GM12878 (cell line): ENCODE results near the gene FBN2. TPM values are rescaled to one million over a fixed set of nuclear protein-coding genes. Genes with fewer than 3 reads are reported as not detected.
A peak's percentile ranks its signal among the peaks of the same experiment; 100 is the strongest.
"Not testable (repeated sequence)": the region's sequence is repeated elsewhere in the genome, so short reads cannot be mapped to it uniquely, and the experiment has no call there.

ENCODE experiments used
- ATAC-seq: fragments of 200-7000 bp; cut with Tn5 transposase; 3 replicates; pipeline ENCODE4 v1.9.1; 2020; ENCODE audit warnings: mild to moderate bottlenecking, moderate library complexity
- BruUV-seq: library from RNA; stranded (reverse); fragments of 400-500 nt; replicated peaks from 2 replicates; lab custom pipeline; 2021; lab: Mats Ljungman, UMichigan
- CTCF ChIA-PET: fragments of 300-600 bp; sonication (Branson Sonifier 250); formaldehyde crosslinking; extraction: SDS; loops from one replicate; lab custom pipeline; 2021; ENCODE audit warnings: inconsistent platforms; lab: Yijun Ruan, JAX
- POLR2A ChIA-PET: fragments of 350-600 bp; formaldehyde crosslinking; extraction: SDS; loops from one replicate; lab custom pipeline; 2021; ENCODE audit warnings: inconsistent platforms; lab: Charles Lee
- RAD21 ChIA-PET: fragments of 300-600 bp; sonication (Branson Sonifier 250); formaldehyde crosslinking; loops from one replicate; lab custom pipeline; 2023; ENCODE audit warnings: antibody characterized with exemption; ENCODE audit not compliant: unreplicated experiment; lab: Charles Lee
- SMC1A ChIA-PET: fragments of 300-600 bp; sonication (Branson Sonifier 250); formaldehyde crosslinking; loops from one replicate; lab custom pipeline; 2023; ENCODE audit not compliant: unreplicated experiment, uncharacterized antibody; lab: Charles Lee
- DNase-seq: peaks from one replicate; pipeline ENCODE4 v3.0.0-alpha.2; 2011; ENCODE audit warnings: low read depth, low spot score
- FAIRE-seq: peaks from 3 replicates; lab custom pipeline; 2011; peaks lifted over from hg19 to GRCh38; lab: Jason Lieb, UNC
- H2AFZ ChIP-seq: 2 replicates; pipeline ENCODE4 v1.6.0; 2011; ENCODE audit warnings: low read depth, low read length, control low read depth; ENCODE audit not compliant: control insufficient read depth
- H3K27ac ChIP-seq: 2 replicates; pipeline ENCODE4 v1.5.1; 2011; ENCODE audit warnings: control low read depth; ENCODE audit not compliant: control insufficient read depth, insufficient read depth
- H3K27me3 ChIP-seq, 2 experiments: replicated peaks in 1 of 2; 2 replicates each; pipeline versions ENCODE4 v1.6.0 to v1.6.1; 2011; ENCODE audit warnings: low read length in 1 of 2; ENCODE audit not compliant: control insufficient read depth in 2 of 2, insufficient read depth in 2 of 2
- H3K36me3 ChIP-seq, 2 experiments: 2 replicates each; pipeline ENCODE4 v1.5.1; 2011; ENCODE audit warnings: low read length in 1 of 2; ENCODE audit not compliant: control insufficient read depth in 2 of 2, insufficient read depth in 2 of 2
- H3K4me1 ChIP-seq: 2 replicates; pipeline ENCODE4 v1.6.1; 2011; ENCODE audit warnings: mild to moderate bottlenecking, low read length, moderate library complexity, mixed read lengths; ENCODE audit not compliant: control insufficient read depth, insufficient read depth
- H3K4me2 ChIP-seq: 2 replicates; pipeline ENCODE4 v1.6.0; 2011; ENCODE audit warnings: control low read depth; ENCODE audit not compliant: control insufficient read depth, insufficient read depth
- H3K4me3 ChIP-seq: fragments of 200-600 bp; sonication (generic); 2 replicates; pipeline ENCODE4 v1.5.1; 2016
- H3K79me2 ChIP-seq: 2 replicates; pipeline ENCODE4 v1.6.0; 2011; ENCODE audit warnings: low read length; ENCODE audit not compliant: control insufficient read depth, insufficient read depth
- H3K9ac ChIP-seq: 2 replicates; pipeline ENCODE4 v1.8.0; 2011; ENCODE audit warnings: low read length, control low read depth, mixed read lengths; ENCODE audit not compliant: control insufficient read depth, insufficient read depth
- H3K9me3 ChIP-seq: replicated peaks from 3 replicates; pipeline ENCODE4 v1.5.1; 2011; ENCODE audit warnings: mild to moderate bottlenecking, low read length; ENCODE audit not compliant: control insufficient read depth, insufficient read depth
- H4K20me1 ChIP-seq: 2 replicates; pipeline ENCODE4 v1.6.0; 2011; ENCODE audit not compliant: control insufficient read depth, insufficient read depth
- BACH1 ChIP-seq: fragments of 450-650 bp; IDR thresholded peaks from 2 replicates; pipeline ENCODE4 v1.6.1; 2017; ENCODE audit warnings: mild to moderate bottlenecking, borderline replicate concordance
- CEBPB ChIP-seq, 2 experiments: fragments of 150-350 bp in 1 of 2; IDR thresholded peaks; 2 replicates each; pipeline ENCODE4 v1.6.1; 2012 to 2014; ENCODE audit warnings: low read depth in 2 of 2, low read length in 2 of 2, borderline replicate concordance in 1 of 2, inconsistent platforms in 1 of 2
- EP300 ChIP-seq, 2 experiments: fragments of 150-350 bp in 1 of 2; IDR thresholded peaks; 2 replicates each; pipeline ENCODE4 v1.6.1; 2011 to 2012; ENCODE audit warnings: low read depth in 2 of 2, low read length in 2 of 2, borderline replicate concordance in 1 of 2, improper control_type of control experiment in 1 of 2, inconsistent platforms in 1 of 2; ENCODE audit not compliant: control insufficient read depth in 1 of 2
- GABPA ChIP-seq: IDR thresholded peaks from 2 replicates; pipeline ENCODE4 v1.6.1; 2014; ENCODE audit warnings: antibody characterized with exemption, low read depth, mild to moderate bottlenecking, inconsistent platforms
- RAD21 ChIP-seq: IDR thresholded peaks from 2 replicates; pipeline ENCODE4 v1.6.1; 2011; ENCODE audit warnings: mild to moderate bottlenecking, low read depth, low read length, moderate library complexity; ENCODE audit not compliant: insufficient read depth
- SMC3 ChIP-seq: IDR thresholded peaks from 2 replicates; pipeline ENCODE4 v1.6.1; 2011; ENCODE audit warnings: low read length, improper control_type of control experiment, borderline replicate concordance
- SUZ12 ChIP-seq: fragments of 200-600 bp; sonication (generic); IDR thresholded peaks from one replicate; pipeline ENCODE4 v1.6.1; 2018; ENCODE audit warnings: antibody characterized with exemption, mild to moderate bottlenecking; ENCODE audit not compliant: unreplicated experiment
- ZNF217 ChIP-seq: fragments of 450-650 bp; IDR thresholded peaks from 2 replicates; pipeline ENCODE4 v1.6.1; 2017; ENCODE audit warnings: antibody characterized with exemption, mild to moderate bottlenecking
- ZSCAN29 ChIP-seq: fragments of 450-650 bp; IDR thresholded peaks from 2 replicates; pipeline ENCODE4 v1.6.1; 2017; ENCODE audit warnings: mild to moderate bottlenecking, moderate library complexity
- WGBS: methylation state at CpG from one replicate; pipeline ENCODE4 v1.1.6; 2016; ENCODE audit warnings: low lambda C conversion rate; ENCODE audit not compliant: insufficient replicate concordance, insufficient coverage; ENCODE audit errors: missing lambda C conversion rate; 5-methylcytosine and 5-hydroxymethylcytosine counted together
- in situ Hi-C: fragments of 300-500 bp; cut with MboI; formaldehyde crosslinking; loops from 9 replicates; pipeline ENCODE4 v1.14.3; 2018; ENCODE audit warnings: mixed read lengths
- intact Hi-C: fragments of 100-400 bp; cut with micrococcal nuclease; formaldehyde crosslinking; loops from one replicate; pipeline ENCODE4 v1.14.2; 2022; ENCODE audit not compliant: unreplicated experiment
- polyA plus RNA-seq, 11 experiments: library from polyadenylated mRNA; depleted of rRNA in 4 of 11; unstranded in 6 of 11; stranded (reverse) in 5 of 11; fragments of >200 nt; fragmentation: Nextera tagmentation in 4 of 11; fragmentation: Illumina TruSeq in 1 of 11; extraction: Ambion mirVana in 4 of 11; extraction: Trizol in 1 of 11; gene quantifications; 1 replicate in 1 of 11; 2 replicates in 10 of 11; pipeline versions ENCODE4 v1.2.1 to v1.2.3, GENCODE V29; 2011 to 2016; ENCODE audit warnings: inconsistent platforms in 2 of 11, missing spikeins in 2 of 11, low read depth in 1 of 11
- total RNA-seq, 4 experiments: library from RNA; depleted of rRNA in 3 of 4; stranded (reverse); fragments of >200 nt in 3 of 4; fragmentation: Illumina TruSeq in 1 of 4; extraction: Trizol in 1 of 4; gene quantifications; 2 replicates each; pipeline versions ENCODE4 v1.2.1 to v1.2.3, GENCODE V29; 2013 to 2021
- TF ChIP-seq, protein P1 (sequence below), 3 experiments: IDR thresholded peaks in 2 of 3; conservative IDR thresholded peaks in 1 of 3; 2 replicates each; pipeline ENCODE4 v1.5.1; 2011; ENCODE audit warnings: low read depth in 3 of 3, low read length in 3 of 3, mild to moderate bottlenecking in 3 of 3, control low read depth in 2 of 3, moderate library complexity in 2 of 3, inconsistent platforms in 1 of 3, mixed read lengths in 1 of 3; ENCODE audit not compliant: control insufficient read depth in 2 of 3, insufficient read depth in 1 of 3; ENCODE audit errors: extremely low read depth in 1 of 3

Gene FBN2
- total and polyA plus RNA-seq, 10 of the 15 experiments (the other 5 are each of a cell fraction or from before 2014, with no cell fraction given): 0.01 to 0.98 (median 0.10) TPM; not detected in 3

DNA sequence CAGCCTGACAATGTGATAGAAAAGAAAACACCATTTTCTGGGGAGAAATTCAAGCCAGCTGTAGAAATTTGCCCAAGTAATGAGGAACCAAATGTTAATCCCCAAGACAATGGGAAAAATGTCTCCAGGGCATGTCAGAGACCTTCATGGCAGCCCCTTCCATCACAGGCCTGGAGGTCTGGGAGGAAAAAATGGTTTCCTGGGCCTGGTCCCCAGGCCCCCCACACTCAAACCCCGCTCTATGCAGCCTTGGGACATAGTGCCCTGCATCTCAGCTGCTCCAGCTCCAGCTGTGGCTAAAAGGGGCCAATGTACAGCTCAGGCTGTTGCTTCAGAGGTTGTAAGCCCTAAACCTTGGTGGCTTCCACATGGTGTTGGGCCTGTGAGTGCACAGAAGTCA lies 34.3 kb downstream of the FBN2 start:
- ATAC-seq, H3K27ac ChIP-seq, H4K20me1 ChIP-seq, H3K9ac ChIP-seq, H3K27me3 ChIP-seq, H3K9me3 ChIP-seq, H3K79me2 ChIP-seq, H2AFZ ChIP-seq, SMC1A ChIA-PET, CTCF ChIA-PET, FAIRE-seq, intact Hi-C loops, H3K4me2 ChIP-seq, POLR2A ChIA-PET, H3K36me3 ChIP-seq, H3K4me1 ChIP-seq, DNase-seq, H3K4me3 ChIP-seq, BruUV-seq, in situ Hi-C loops, RAD21 ChIA-PET: not testable (repeated sequence)
- 0% methylated on average over 1 of the region's 1 CpG for WGBS

DNA sequence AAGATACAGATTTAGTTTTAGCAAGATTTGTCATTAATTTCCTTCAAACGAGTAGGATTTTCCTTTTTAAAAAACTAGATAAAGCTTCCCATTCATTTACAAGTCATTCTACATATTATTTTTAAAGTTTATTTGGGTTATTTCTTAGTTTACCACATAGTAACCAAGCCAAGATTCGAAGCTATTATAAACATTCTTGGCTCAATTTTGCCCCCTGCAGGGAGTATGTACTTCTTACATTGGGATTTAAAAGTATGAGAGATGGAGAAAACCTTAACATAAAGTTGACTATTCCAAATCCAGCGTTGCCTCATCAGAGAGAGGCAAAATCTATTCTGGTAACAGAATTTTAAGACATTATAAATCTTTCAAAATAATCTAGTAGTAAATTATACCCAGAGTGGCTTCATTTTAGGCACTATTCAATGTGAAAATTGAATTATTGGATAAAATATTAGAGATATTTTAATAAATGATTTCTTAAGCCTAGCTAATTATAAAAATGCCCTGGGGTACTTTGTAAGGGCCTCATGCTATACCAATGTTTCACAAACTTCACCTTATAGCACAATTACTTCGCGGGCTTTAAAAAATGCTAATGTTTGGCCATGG lies 39.1 kb downstream of the FBN2 start:
- Histone ChIP-seq H3K79me2 (no peaks in the 10 kb centered on the region), H3K4me3 (no peak overlapping the region), H3K4me2 (no peak overlapping the region), H3K9ac (no peak overlapping the region), H3K4me1 (no peaks in the 10 kb centered on the region), H4K20me1 (no peaks in the 10 kb centered on the region), H3K36me3 (no peaks in the 10 kb centered on the region), H3K9me3 (no peaks in the 10 kb centered on the region; the same call in 2 of the 3 replicates), H3K27me3 (no peaks in the 10 kb centered on the region), H3K27ac (no peak overlapping the region), H2AFZ (no peak overlapping the region)
- in situ Hi-C loops: loop anchor here (5.0 kb wide), 1 partner anchor 932 kb away; no protein-coding TSS in a partner anchor
- FAIRE-seq (peak; percentile 54), ATAC-seq (peak; percentile 57), DNase-seq (no peak)
- TF ChIP-seq BACH1: no peak
- no peak for TF ChIP-seq EP300 (IDR thresholded peaks at IDR 0.05; ENCODE audit: borderline replicate concordance in 1 of 2, control insufficient read depth in 1 of 2, low read depth in 2 of 2, low read length in 2 of 2)
- peak; percentile 71 for TF ChIP-seq RAD21
- TF ChIP-seq, protein P1, sequence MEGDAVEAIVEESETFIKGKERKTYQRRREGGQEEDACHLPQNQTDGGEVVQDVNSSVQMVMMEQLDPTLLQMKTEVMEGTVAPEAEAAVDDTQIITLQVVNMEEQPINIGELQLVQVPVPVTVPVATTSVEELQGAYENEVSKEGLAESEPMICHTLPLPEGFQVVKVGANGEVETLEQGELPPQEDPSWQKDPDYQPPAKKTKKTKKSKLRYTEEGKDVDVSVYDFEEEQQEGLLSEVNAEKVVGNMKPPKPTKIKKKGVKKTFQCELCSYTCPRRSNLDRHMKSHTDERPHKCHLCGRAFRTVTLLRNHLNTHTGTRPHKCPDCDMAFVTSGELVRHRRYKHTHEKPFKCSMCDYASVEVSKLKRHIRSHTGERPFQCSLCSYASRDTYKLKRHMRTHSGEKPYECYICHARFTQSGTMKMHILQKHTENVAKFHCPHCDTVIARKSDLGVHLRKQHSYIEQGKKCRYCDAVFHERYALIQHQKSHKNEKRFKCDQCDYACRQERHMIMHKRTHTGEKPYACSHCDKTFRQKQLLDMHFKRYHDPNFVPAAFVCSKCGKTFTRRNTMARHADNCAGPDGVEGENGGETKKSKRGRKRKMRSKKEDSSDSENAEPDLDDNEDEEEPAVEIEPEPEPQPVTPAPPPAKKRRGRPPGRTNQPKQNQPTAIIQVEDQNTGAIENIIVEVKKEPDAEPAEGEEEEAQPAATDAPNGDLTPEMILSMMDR (IDR thresholded peaks at IDR 0.05 in 2 of 3, conservative IDR thresholded peaks at IDR 0.05 in 1 of 3; ENCODE audit: control insufficient read depth in 2 of 3, extremely low read depth in 1 of 3, insufficient read depth in 1 of 3, low read depth in 3 of 3, low read length in 3 of 3): peak; percentile 28 to 41 (median 30); a peak in 4 of 6 replicates
- TF ChIP-seq CEBPB (IDR thresholded peaks at IDR 0.05; ENCODE audit: borderline replicate concordance in 1 of 2, low read depth in 2 of 2, low read length in 2 of 2): no peak
- no peak for TF ChIP-seq SUZ12
- TF ChIP-seq GABPA: no peak
- TF ChIP-seq SMC3: peak; percentile 70
- TF ChIP-seq ZSCAN29: no peak
- TF ChIP-seq ZNF217: no peak
- ChIA-PET SMC1A (interaction anchor here (0.7 to 5.4 kb wide), 24 partner anchors 8 to 937 kb away, joined by 3 to 82 read pairs (median 4); no protein-coding TSS in a partner anchor), RAD21 (interaction anchor here (0.6 to 2.5 kb wide), 14 partner anchors 11 to 935 kb away, joined by 3 to 34 read pairs (median 4); no protein-coding TSS in a partner anchor), CTCF (interaction anchor here (0.7 to 5.4 kb wide), 21 partner anchors 12 to 936 kb away, joined by 3 to 51 read pairs (median 4); no protein-coding TSS in a partner anchor), POLR2A (interaction anchor here (1.0 kb wide), 1 partner anchor 285 kb away, joined by 4 read pairs; no protein-coding TSS in a partner anchor)
- BruUV-seq: no TSS peak
- WGBS: 0% methylated on average over 5 of the region's 5 CpGs
- intact Hi-C loops: loop anchor here (1.0 to 10.0 kb wide), 3 partner anchors 286 to 937 kb away; no protein-coding TSS in a partner anchor
